H1 (cell line): ENCODE data around the gene FAM184B. TPM values are rescaled to one million over a fixed set of nuclear protein-coding genes. Genes with fewer than 3 reads are reported as not detected.

Source experiments
- CTCF ChIA-PET: fragments of 300-600 bp; sonication (Branson Sonifier 250); formaldehyde crosslinking; loops from one replicate; lab custom pipeline; 2021; ENCODE audit not compliant: partially characterized antibody; lab: Charles Lee
- POLR2A ChIA-PET: fragments of 300-600 bp; sonication (Branson Sonifier 250); formaldehyde crosslinking; loops from one replicate; lab custom pipeline; 2021; ENCODE audit warnings: inconsistent platforms; ENCODE audit not compliant: partially characterized antibody; lab: Charles Lee
- DNase-seq, 2 experiments: peaks; one replicate each; pipeline versions ENCODE4 v3.0.0 to v3.0.0-alpha.2; 2010 to 2022; ENCODE audit warnings: low spot score in 2 of 2, low read depth in 1 of 2, mixed read lengths in 1 of 2
- FAIRE-seq: peaks from 2 replicates; lab custom pipeline; 2011; peaks lifted over from hg19 to GRCh38; lab: Jason Lieb, UNC
- H2AFZ ChIP-seq: 2 replicates; pipeline ENCODE4 v1.8.1; 2012; ENCODE audit warnings: low read length, inconsistent platforms
- H2AK5ac ChIP-seq: 2 replicates; pipeline ENCODE4 v1.6.1; 2013; ENCODE audit warnings: low read depth, low read length
- H2BK120ac ChIP-seq: replicated peaks from 2 replicates; pipeline ENCODE3; 2013; ENCODE audit warnings: low read depth, low read length, inconsistent platforms
- H2BK12ac ChIP-seq: 2 replicates; pipeline ENCODE4 v1.6.1; 2013; ENCODE audit warnings: low read depth, low read length
- H2BK15ac ChIP-seq: 2 replicates; pipeline ENCODE4 v1.6.1; 2013; ENCODE audit warnings: low read length
- H2BK20ac ChIP-seq: 2 replicates; pipeline ENCODE4 v1.6.1; 2013; ENCODE audit warnings: low read length
- H2BK5ac ChIP-seq: 2 replicates; pipeline ENCODE4 v1.6.1; 2013; ENCODE audit warnings: low read depth, low read length
- H3K14ac ChIP-seq: 2 replicates; pipeline ENCODE4 v1.6.1; 2013; ENCODE audit warnings: inconsistent platforms; ENCODE audit not compliant: insufficient read length
- H3K18ac ChIP-seq: 2 replicates; pipeline ENCODE4 v1.6.1; 2013; ENCODE audit warnings: low read length; ENCODE audit errors: extremely low read depth
- H3K23ac ChIP-seq: 2 replicates; pipeline ENCODE4 v1.6.1; 2013; ENCODE audit warnings: inconsistent platforms; ENCODE audit not compliant: insufficient read length
- H3K23me2 ChIP-seq: 2 replicates; pipeline ENCODE4 v1.6.1; 2013; ENCODE audit warnings: low read depth, low read length
- H3K27ac ChIP-seq: 2 replicates; pipeline ENCODE4 v1.6.1; 2011; ENCODE audit warnings: low read depth, low read length, inconsistent platforms
- H3K27me3 ChIP-seq, 4 experiments: replicated peaks in 1 of 4; 1 replicate in 1 of 4; 2 replicates in 3 of 4; pipeline versions ENCODE4 v1.6.1 to v1.8.1; 2011 to 2013; ENCODE audit warnings: low read length in 3 of 4, mild to moderate bottlenecking in 3 of 4, inconsistent platforms in 2 of 4, mixed read lengths in 2 of 4, moderate library complexity in 1 of 4; ENCODE audit not compliant: control insufficient read depth in 3 of 4, insufficient read depth in 3 of 4; ENCODE audit errors: extremely low read depth in 1 of 4
- H3K36me3 ChIP-seq, 4 experiments: 2 replicates each; pipeline versions ENCODE4 v1.6.1 to v1.8.1; 2011 to 2013; ENCODE audit warnings: mild to moderate bottlenecking in 4 of 4, low read length in 3 of 4, moderate library complexity in 2 of 4, control low read depth in 1 of 4, inconsistent platforms in 1 of 4; ENCODE audit not compliant: insufficient read depth in 4 of 4, control insufficient read depth in 2 of 4
- H3K4ac ChIP-seq: replicated peaks from 2 replicates; pipeline ENCODE3; 2013; ENCODE audit warnings: low read length, low read depth, mixed read lengths, inconsistent platforms; ENCODE audit not compliant: insufficient read length
- H3K4me1 ChIP-seq, 4 experiments: replicated peaks in 1 of 4; 1 replicate in 1 of 4; 2 replicates in 3 of 4; pipeline versions ENCODE4 v1.6.1 to v1.8.1; 2011 to 2013; ENCODE audit warnings: low read length in 3 of 4, inconsistent platforms in 2 of 4, mixed read lengths in 1 of 4; ENCODE audit not compliant: insufficient read depth in 4 of 4, control insufficient read depth in 3 of 4
- H3K4me2 ChIP-seq, 2 experiments: 2 replicates each; pipeline versions ENCODE4 v1.6.1 to v1.8.1; 2011 to 2013; ENCODE audit warnings: low read depth in 2 of 2, low read length in 2 of 2, control low read depth in 1 of 2, inconsistent platforms in 1 of 2, mild to moderate bottlenecking in 1 of 2; ENCODE audit not compliant: insufficient read depth in 1 of 2
- H3K4me3 ChIP-seq, 4 experiments: fragments of 200-600, 300-600 bp in 1 of 4; sonication (generic), shearing (Covaris generic), sonication (Bioruptor Twin) in 1 of 4; 2 replicates each; pipeline versions ENCODE4 v1.5.1 to v1.8.1; 2011 to 2016; ENCODE audit warnings: low read length in 4 of 4, low read depth in 3 of 4, control low read depth in 2 of 4, inconsistent platforms in 2 of 4, mild to moderate bottlenecking in 2 of 4, mixed read lengths in 1 of 4, moderate library complexity in 1 of 4; ENCODE audit not compliant: insufficient read depth in 2 of 4; ENCODE audit errors: extremely low read depth in 1 of 4
- H3K56ac ChIP-seq: replicated peaks from 2 replicates; pipeline ENCODE3; 2013; ENCODE audit warnings: low read depth, mild to moderate bottlenecking, mixed read lengths, low read length, inconsistent platforms; ENCODE audit not compliant: insufficient read length
- H3K79me1 ChIP-seq: 2 replicates; pipeline ENCODE4 v1.6.1; 2013; ENCODE audit warnings: low read depth, low read length, control low read depth
- H3K79me2 ChIP-seq, 2 experiments: 2 replicates each; pipeline versions ENCODE4 v1.6.1 to v1.8.1; 2012 to 2013; ENCODE audit warnings: low read length in 2 of 2, mild to moderate bottlenecking in 2 of 2, inconsistent platforms in 1 of 2; ENCODE audit not compliant: insufficient read depth in 2 of 2, control insufficient read depth in 1 of 2
- H3K9ac ChIP-seq, 4 experiments: replicated peaks in 1 of 4; 1 replicate in 1 of 4; 2 replicates in 3 of 4; pipeline versions ENCODE4 v1.6.1 to v1.8.1; 2011 to 2013; ENCODE audit warnings: low read depth in 3 of 4, low read length in 3 of 4, control low read depth in 2 of 4, mild to moderate bottlenecking in 2 of 4, moderate library complexity in 2 of 4, inconsistent platforms in 1 of 4; ENCODE audit errors: extremely low read depth in 1 of 4
- H3K9me3 ChIP-seq, 2 experiments: 2 replicates each; pipeline versions ENCODE4 v1.6.1 to v1.8.1; 2012 to 2013; ENCODE audit warnings: mild to moderate bottlenecking in 2 of 2, moderate library complexity in 2 of 2, control low read depth in 1 of 2, inconsistent platforms in 1 of 2, low read depth in 1 of 2, low read length in 1 of 2, mixed read lengths in 1 of 2; ENCODE audit not compliant: insufficient read depth in 2 of 2
- H4K20me1 ChIP-seq, 2 experiments: replicated peaks in 1 of 2; 2 replicates each; pipeline versions ENCODE3 to v1.8.1; 2011 to 2013; ENCODE audit warnings: inconsistent platforms in 2 of 2, low read length in 2 of 2, mild to moderate bottlenecking in 1 of 2; ENCODE audit not compliant: insufficient read depth in 2 of 2, control insufficient read depth in 1 of 2
- H4K5ac ChIP-seq: 2 replicates; pipeline ENCODE4 v1.6.1; 2013; ENCODE audit warnings: low read length, low read depth, mixed read lengths, inconsistent platforms; ENCODE audit not compliant: insufficient read length
- H4K8ac ChIP-seq: 2 replicates; pipeline ENCODE4 v1.8.0; 2013; ENCODE audit warnings: mild to moderate bottlenecking, moderate library complexity, low read length, inconsistent platforms; ENCODE audit not compliant: insufficient read depth; ENCODE audit errors: extremely low read depth
- H4K91ac ChIP-seq: replicated peaks from 2 replicates; pipeline ENCODE3; 2013; ENCODE audit warnings: low read length, mixed read lengths, inconsistent platforms; ENCODE audit not compliant: insufficient read length
- ATF3 ChIP-seq: IDR thresholded peaks from 2 replicates; pipeline ENCODE4 v1.6.1; 2011; ENCODE audit warnings: low read depth, mild to moderate bottlenecking, low read length; ENCODE audit not compliant: insufficient read depth
- BCL11A ChIP-seq, 2 experiments: IDR thresholded peaks; one replicate each; pipeline ENCODE4 v1.6.1; 2011; ENCODE audit warnings: low read depth in 2 of 2, low read length in 2 of 2, mild to moderate bottlenecking in 2 of 2
- BRCA1 ChIP-seq: IDR thresholded peaks from 2 replicates; pipeline ENCODE4 v1.6.1; 2012; ENCODE audit warnings: low read depth, low read length, improper control_type of control experiment
- GABPA ChIP-seq: IDR thresholded peaks from 2 replicates; pipeline ENCODE4 v1.6.1; 2011; ENCODE audit warnings: mild to moderate bottlenecking, low read length, moderate library complexity, borderline replicate concordance; ENCODE audit not compliant: insufficient read depth
- RAD21 ChIP-seq, 2 experiments: IDR thresholded peaks in 1 of 2; conservative IDR thresholded peaks in 1 of 2; 2 replicates each; pipeline ENCODE4 v1.6.1; 2011; ENCODE audit warnings: low read depth in 2 of 2, low read length in 2 of 2, improper control_type of control experiment in 1 of 2, inconsistent platforms in 1 of 2, mild to moderate bottlenecking in 1 of 2, moderate library complexity in 1 of 2
- SAP30 ChIP-seq: fragments of 300-600 bp; sonication (generic); IDR thresholded peaks from 2 replicates; pipeline ENCODE4 v1.7.1; 2012; ENCODE audit warnings: low read length, moderate library complexity, mild to moderate bottlenecking, inconsistent platforms; ENCODE audit not compliant: insufficient read depth, insufficient replicate concordance
- SUZ12 ChIP-seq: fragments of 200-600 bp; sonication (generic); IDR thresholded peaks from 2 replicates; pipeline ENCODE4 v1.6.1; 2012; ENCODE audit warnings: mild to moderate bottlenecking, inconsistent platforms, low read length, moderate library complexity, mixed read lengths
- USF2 ChIP-seq: IDR thresholded peaks from 2 replicates; pipeline ENCODE4 v1.6.1; 2011; ENCODE audit warnings: low read length, improper control_type of control experiment
- ZNF274 ChIP-seq: IDR thresholded peaks from 2 replicates; pipeline ENCODE4 v1.7.0; 2012; ENCODE audit warnings: low read length, borderline replicate concordance; ENCODE audit errors: extremely low read depth
- WGBS, 2 experiments: shearing (Covaris generic) in 1 of 2; methylation state at CpG; one replicate each; pipeline versions ENCODE4 v1.1.6 to v1.1.7; 2013 to 2015; ENCODE audit warnings: low lambda C conversion rate in 2 of 2, mixed read lengths in 2 of 2, inconsistent platforms in 1 of 2, low coverage in 1 of 2, missing lambda C conversion rate in 1 of 2; ENCODE audit not compliant: insufficient replicate concordance in 2 of 2, insufficient coverage in 1 of 2, insufficient read length in 1 of 2; ENCODE audit errors: extremely low coverage in 1 of 2, missing lambda C conversion rate in 1 of 2; 5-methylcytosine and 5-hydroxymethylcytosine counted together
- polyA plus RNA-seq, 7 experiments: library from polyadenylated mRNA; depleted of rRNA in 3 of 7; stranded (reverse) in 5 of 7; unstranded in 2 of 7; fragments of >200 nt in 5 of 7; fragments of 200-250 nt in 2 of 7; gene quantifications; 1 replicate in 5 of 7; 2 replicates in 1 of 7; 4 replicates in 1 of 7; pipeline versions ENCODE4 v1.2.1 to v1.2.3, GENCODE V29; 2011 to 2013; ENCODE audit warnings: missing spikeins in 2 of 7, mixed read lengths in 2 of 7
- total RNA-seq: library from RNA; stranded (reverse); fragmentation: NEBNext Ultra II Directional; extraction: Animal tissue kit (Norgen Biotek cat#: 25700); gene quantifications from 2 replicates; pipeline ENCODE4 v1.2.1, GENCODE V29; 2021

The FAM184B gene
- total and polyA plus RNA-seq, 2 of the 8 experiments (the other 6 are each of a cell fraction or from before 2014, with no cell fraction given) = 0.05 to 0.39 TPM

- Histone ChIP-seq H2BK20ac (no peak overlapping the region), H3K27ac (no peak overlapping the region), H2BK5ac (no peak overlapping the region), H3K9ac (no peak overlapping the region), H3K14ac (no peak overlapping the region), H3K79me2 (peaks cover 0 to 13% of the 10 kb centered on the region in 2 experiments; a peak in 1 of 4 replicates), H3K4me3 (no peak overlapping the region), H3K79me1 (no peaks in the 10 kb centered on the region), H3K23me2 (no peaks in the 10 kb centered on the region), H3K36me3 (peaks cover 0 to 66% (median 8%) of the 10 kb centered on the region in 4 experiments; a peak in 6 of 8 replicates), H3K18ac (no peak overlapping the region), H3K4me1 (peaks cover 0 to 5% (median 1%) of the 10 kb centered on the region in 4 experiments; a peak in 2 of 7 replicates), H4K20me1 (no peaks in the 10 kb centered on the region), H4K5ac (no peak overlapping the region), H2BK15ac (no peak overlapping the region), H3K4ac (no peak overlapping the region), H4K8ac (no peak overlapping the region), H2BK120ac (no peak overlapping the region), H3K27me3 (no peaks in the 10 kb centered on the region), H3K23ac (no peak overlapping the region), H2AK5ac (no peak overlapping the region), H2AFZ (no peak overlapping the region), H3K9me3 (no peaks in the 10 kb centered on the region), H3K56ac (no peak overlapping the region), H2BK12ac (no peak overlapping the region), H3K4me2 (no peak overlapping the region), H4K91ac (no peak overlapping the region)
- POLR2A ChIA-PET = no interaction called here
- WGBS, 2 experiments = 96% methylated on average over 1 of the region's 1 CpG; no CpG with 5 or more reads in 1 of the 2 experiments
- CTCF ChIA-PET = interaction anchor here (1.3 kb wide), 1 partner anchor 13 kb away, joined by 3 read pairs; the partner anchor contains the start of genes DCAF16 and NCAPG
- DNase-seq = no peak
- no peak for FAIRE-seq
- TF ChIP-seq SUZ12 (no peak), RAD21 (IDR thresholded peaks at IDR 0.05 in 1 of 2, conservative IDR thresholded peaks at IDR 0.05 in 1 of 2; ENCODE audit: low read depth in 2 of 2, low read length in 2 of 2) (no peak), ZNF274 (no peak), BCL11A (IDR thresholded peaks at IDR 0.05; ENCODE audit: low read depth in 2 of 2, low read length in 2 of 2) (no peak), GABPA (no peak), BRCA1 (no peak), SAP30 (no peak), ATF3 (no peak), USF2 (no peak)
Measured at GRCh38 chr4:17823871-17824669, 42.6 kb upstream of the FAM184B start.
